ENCODE measurements around the gene DGKI.

DGKI gene

GRCh38 chr7:137546009-137546408 lies 300.8 kb downstream of the DGKI start:
- no peak for DNase-seq (ENCODE audit: low spot score)
- TF ChIP-seq, protein P1, sequence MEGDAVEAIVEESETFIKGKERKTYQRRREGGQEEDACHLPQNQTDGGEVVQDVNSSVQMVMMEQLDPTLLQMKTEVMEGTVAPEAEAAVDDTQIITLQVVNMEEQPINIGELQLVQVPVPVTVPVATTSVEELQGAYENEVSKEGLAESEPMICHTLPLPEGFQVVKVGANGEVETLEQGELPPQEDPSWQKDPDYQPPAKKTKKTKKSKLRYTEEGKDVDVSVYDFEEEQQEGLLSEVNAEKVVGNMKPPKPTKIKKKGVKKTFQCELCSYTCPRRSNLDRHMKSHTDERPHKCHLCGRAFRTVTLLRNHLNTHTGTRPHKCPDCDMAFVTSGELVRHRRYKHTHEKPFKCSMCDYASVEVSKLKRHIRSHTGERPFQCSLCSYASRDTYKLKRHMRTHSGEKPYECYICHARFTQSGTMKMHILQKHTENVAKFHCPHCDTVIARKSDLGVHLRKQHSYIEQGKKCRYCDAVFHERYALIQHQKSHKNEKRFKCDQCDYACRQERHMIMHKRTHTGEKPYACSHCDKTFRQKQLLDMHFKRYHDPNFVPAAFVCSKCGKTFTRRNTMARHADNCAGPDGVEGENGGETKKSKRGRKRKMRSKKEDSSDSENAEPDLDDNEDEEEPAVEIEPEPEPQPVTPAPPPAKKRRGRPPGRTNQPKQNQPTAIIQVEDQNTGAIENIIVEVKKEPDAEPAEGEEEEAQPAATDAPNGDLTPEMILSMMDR (IDR thresholded peaks at IDR 0.05; ENCODE audit: borderline replicate concordance, control extremely low read depth, extremely low read depth, insufficient read depth, missing control alignments) = no peak
- in situ Hi-C loops (cut with MboI; ENCODE audit: low sequenced_read_pairs, unreplicated experiment) = no loop called here

- TF ChIP-seq, protein P1 (IDR thresholded peaks at IDR 0.05; ENCODE audit: borderline replicate concordance, control extremely low read depth, extremely low read depth, insufficient read depth, missing control alignments) = no peak
- in situ Hi-C loops (cut with MboI; ENCODE audit: low sequenced_read_pairs, unreplicated experiment) = no loop called here
- DNase-seq (ENCODE audit: low spot score) = no peak
Measured at GRCh38 chr7:137545059-137545716, 301.6 kb downstream of the DGKI start.

- TF ChIP-seq, protein P1 (IDR thresholded peaks at IDR 0.05; ENCODE audit: borderline replicate concordance, control extremely low read depth, extremely low read depth, insufficient read depth, missing control alignments) = no peak
Measured at GRCh38 chr7:137544453-137545058, 302.2 kb downstream of the DGKI start.

GRCh38 chr7:137539111-137539715 lies 307.6 kb downstream of the DGKI start:
- in situ Hi-C loops (cut with MboI; ENCODE audit: low sequenced_read_pairs, unreplicated experiment) = no loop called here
- TF ChIP-seq, protein P1 (IDR thresholded peaks at IDR 0.05; ENCODE audit: borderline replicate concordance, control extremely low read depth, extremely low read depth, insufficient read depth, missing control alignments) = no peak
- DNase-seq (ENCODE audit: low spot score) = no peak

More at GRCh38 chr7:137544453-137545058, 302.2 kb downstream of the DGKI start:
- DNase-seq (ENCODE audit: low spot score) = no peak
- in situ Hi-C loops (cut with MboI; ENCODE audit: low sequenced_read_pairs, unreplicated experiment) = no loop called here

- in situ Hi-C loops (cut with MboI; ENCODE audit: low sequenced_read_pairs, unreplicated experiment) = no loop called here
- no peak for DNase-seq (ENCODE audit: low spot score)
- TF ChIP-seq, protein P1 (IDR thresholded peaks at IDR 0.05; ENCODE audit: borderline replicate concordance, control extremely low read depth, extremely low read depth, insufficient read depth, missing control alignments) = no peak
Measured at GRCh38 chr7:137538361-137538762, 308.4 kb downstream of the DGKI start.

DNA sequence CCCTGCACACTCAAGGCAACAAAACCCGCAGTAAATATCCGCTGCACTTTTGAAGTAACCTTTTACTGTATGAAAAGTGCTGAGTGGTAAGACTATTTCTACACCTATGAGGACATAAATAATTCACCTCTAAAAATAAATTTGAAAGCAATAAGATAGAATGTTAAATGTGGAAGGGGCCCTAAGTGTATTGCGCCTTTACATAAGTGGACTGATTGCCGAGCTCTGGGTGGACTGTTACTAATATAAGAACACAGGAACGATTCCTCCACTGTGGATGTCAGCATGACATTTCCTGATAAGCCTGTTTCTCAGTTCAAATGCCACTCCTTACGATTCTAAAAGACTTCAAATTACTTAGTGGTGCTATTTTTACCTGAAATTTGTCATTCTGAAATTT lies 311.2 kb downstream of the DGKI start:
- DNase-seq (ENCODE audit: low spot score) = no peak
- in situ Hi-C loops (cut with MboI; ENCODE audit: low sequenced_read_pairs, unreplicated experiment) = no loop called here
- TF ChIP-seq, protein P1 (IDR thresholded peaks at IDR 0.05; ENCODE audit: borderline replicate concordance, control extremely low read depth, extremely low read depth, insufficient read depth, missing control alignments) = no peak

Measured in GM13976 (cell line).